Breast epithelium (tissue), 3 donors: ENCODE results near the gene ZNF443.
"Not testable (repeated sequence)": the region's sequence is repeated elsewhere in the genome, so short reads cannot be mapped to it uniquely, and the experiment has no call there.

Source experiments
- CTCF ChIP-seq, 3 donors: fragments of 450-650 bp; IDR thresholded peaks; one replicate each; pipeline ENCODE4 v1.5.1; 2016 to 2017; ENCODE audit warnings: antibody characterized with exemption in 3 of 3, mild to moderate bottlenecking in 3 of 3, moderate library complexity in 3 of 3
- POLR2A ChIP-seq: fragments of 450-650 bp; IDR thresholded peaks from one replicate; pipeline ENCODE4 v1.6.1; 2016; ENCODE audit warnings: antibody characterized with exemption, mild to moderate bottlenecking, moderate library complexity

- not testable (repeated sequence) for TF ChIP-seq CTCF (IDR thresholded peaks at IDR 0.05); POLR2A
Measured at GRCh38 chr19:12464139-12464538, 23.3 kb upstream of the ZNF443 start.
